HFF-Myc (cell line): ENCODE data around the gene WDR91.
A peak's percentile ranks its signal among the peaks of the same experiment; 100 is the strongest.
"Not testable (repeated sequence)": the region's sequence is repeated elsewhere in the genome, so short reads cannot be mapped to it uniquely, and the experiment has no call there.

Experiments used
- DNase-seq: peaks from one replicate; pipeline ENCODE4 v3.0.0-alpha.2; 2011; ENCODE audit warnings: low read depth; ENCODE audit errors: extremely low read depth
- H3K4me3 ChIP-seq: replicated peaks from 2 replicates; pipeline ENCODE4 v1.5.1; 2011; ENCODE audit warnings: low read depth, mild to moderate bottlenecking, control low read depth, low read length
- CTCF ChIP-seq: IDR thresholded peaks from 2 replicates; pipeline ENCODE4 v1.5.1; 2012; ENCODE audit warnings: mild to moderate bottlenecking, low read depth, low read length, control low read depth; ENCODE audit errors: missing control alignments

The WDR91 gene

DNA sequence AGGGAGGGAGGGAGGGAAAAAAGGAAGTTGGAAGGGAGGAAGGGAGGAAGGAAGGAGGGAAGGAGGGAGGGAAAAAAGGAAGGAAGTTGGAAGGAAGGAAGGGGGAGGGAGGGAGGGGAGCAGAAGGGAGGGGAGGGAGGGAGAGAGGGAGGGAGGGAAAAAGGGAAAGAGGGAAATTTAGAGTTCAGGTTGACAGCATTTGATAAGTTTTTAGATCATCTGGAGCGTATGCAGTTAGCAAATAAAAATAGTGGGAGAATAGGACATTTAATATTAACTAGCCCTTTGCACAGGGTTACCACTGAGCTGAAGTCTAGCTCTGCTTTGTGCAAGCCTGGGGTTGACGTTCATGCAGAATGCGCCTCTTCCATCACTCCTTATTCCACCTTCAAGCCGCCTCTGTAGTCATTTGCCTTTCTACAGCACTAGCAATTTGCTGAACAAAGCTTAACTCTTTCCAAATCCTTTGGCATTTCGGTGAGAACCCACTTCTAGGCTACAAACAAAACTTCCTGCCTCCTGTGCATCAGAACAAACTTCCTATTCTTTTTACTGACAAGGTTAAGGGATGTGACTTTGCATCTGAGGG, 30.9 kb upstream of the WDR91 start:
- DNase-seq: no peak
- no peak overlapping the region for H3K4me3 ChIP-seq
- TF ChIP-seq CTCF: no peak

DNA sequence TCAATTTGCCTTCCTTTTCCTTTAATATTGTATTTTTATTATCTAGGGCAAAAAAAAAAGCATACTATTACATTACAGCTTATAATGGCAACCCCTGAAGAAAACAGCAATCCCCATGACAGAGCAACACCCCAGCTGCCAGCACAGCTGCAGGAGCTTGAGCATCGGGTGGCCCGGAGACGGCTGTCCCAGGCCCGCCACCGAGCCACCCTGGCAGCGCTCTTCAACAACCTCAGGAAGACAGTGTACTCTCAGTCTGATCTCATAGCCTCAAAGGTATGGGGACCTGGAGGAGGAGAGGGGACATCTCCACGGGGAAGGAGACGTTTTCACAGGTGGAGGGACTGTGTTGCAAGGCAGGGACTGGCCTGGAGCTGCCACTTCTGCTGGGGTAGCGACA, 29.1 kb upstream of the WDR91 start:
- no peak overlapping the region for H3K4me3 ChIP-seq
- no peak for DNase-seq
- TF ChIP-seq CTCF: no peak

- no peak for DNase-seq
- no peak for TF ChIP-seq CTCF
- no peak overlapping the region for H3K4me3 ChIP-seq
Measured at GRCh38 chr7:135239263-135239662, 27.9 kb upstream of the WDR91 start.

DNA sequence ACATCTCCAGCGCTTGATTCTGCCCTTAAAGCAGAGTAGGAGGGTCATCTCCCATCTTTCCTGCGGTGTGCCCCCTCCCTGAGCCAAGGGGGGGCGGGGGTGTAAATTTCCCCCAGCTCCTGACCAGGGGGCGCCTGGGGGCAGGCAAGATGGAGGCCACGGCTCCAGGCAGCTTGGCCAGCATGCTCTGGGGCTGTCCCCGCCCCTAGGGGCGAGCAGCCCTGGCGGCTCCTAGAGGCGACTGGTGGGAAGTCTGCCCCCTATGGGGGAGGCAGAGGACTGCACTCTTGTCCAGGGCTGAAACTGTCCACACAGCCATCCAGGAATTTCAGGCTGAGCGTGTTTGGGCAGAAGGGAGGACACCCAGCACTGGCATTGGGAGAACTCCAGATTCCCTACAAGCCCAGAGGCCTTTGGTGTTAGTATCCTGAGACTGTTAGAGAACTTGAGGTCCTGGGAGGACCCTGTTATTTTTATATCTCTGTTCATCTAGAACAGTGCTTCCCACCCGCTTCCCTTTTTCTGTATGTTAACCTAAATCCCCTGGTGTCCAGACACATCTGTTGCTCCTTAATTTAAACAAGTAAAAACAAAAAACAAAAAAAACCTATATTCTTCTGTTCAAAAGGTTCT, 26.9 kb upstream of the WDR91 start:
- DNase-seq: no peak
- H3K4me3 ChIP-seq: no peak overlapping the region

GRCh38 chr7:135236727-135237126, 25.4 kb upstream of the WDR91 start:
- no peak for DNase-seq
- TF ChIP-seq CTCF: no peak
- no peak overlapping the region for H3K4me3 ChIP-seq

More for the DNA sequence above, 26.9 kb upstream of the WDR91 start:
- TF ChIP-seq CTCF: peak; percentile 61

DNA sequence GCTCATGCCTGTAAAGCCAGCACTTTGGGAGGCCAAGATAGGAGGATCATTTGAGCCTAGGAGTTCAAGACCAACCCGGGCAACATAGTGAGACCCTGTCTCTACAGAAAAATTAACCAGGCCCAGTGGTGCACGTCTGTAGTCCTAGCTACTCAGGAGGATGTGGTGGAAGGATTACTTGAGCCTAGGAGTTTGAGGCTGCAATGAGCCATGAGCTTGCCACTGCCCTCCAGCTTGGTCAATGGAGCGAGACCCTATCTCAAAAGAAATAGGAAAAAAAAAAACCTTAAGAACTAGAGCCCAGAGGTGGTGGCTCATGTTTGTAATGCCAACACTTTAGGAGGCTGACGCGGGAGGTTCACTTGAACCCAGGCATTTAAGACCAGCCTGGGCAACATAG, 24.5 kb upstream of the WDR91 start:
- no peak for DNase-seq
- TF ChIP-seq CTCF: no peak
- no peak overlapping the region for H3K4me3 ChIP-seq

GRCh38 chr7:135234727-135235126, 23.4 kb upstream of the WDR91 start:
- no peak for TF ChIP-seq CTCF
- no peak for DNase-seq
- no peak overlapping the region for H3K4me3 ChIP-seq

GRCh38 chr7:135234095-135234494, 22.8 kb upstream of the WDR91 start:
- not testable (repeated sequence) for H3K4me3 ChIP-seq, DNase-seq
